Measurements from ENCODE around the gene IQUB.

DNA sequence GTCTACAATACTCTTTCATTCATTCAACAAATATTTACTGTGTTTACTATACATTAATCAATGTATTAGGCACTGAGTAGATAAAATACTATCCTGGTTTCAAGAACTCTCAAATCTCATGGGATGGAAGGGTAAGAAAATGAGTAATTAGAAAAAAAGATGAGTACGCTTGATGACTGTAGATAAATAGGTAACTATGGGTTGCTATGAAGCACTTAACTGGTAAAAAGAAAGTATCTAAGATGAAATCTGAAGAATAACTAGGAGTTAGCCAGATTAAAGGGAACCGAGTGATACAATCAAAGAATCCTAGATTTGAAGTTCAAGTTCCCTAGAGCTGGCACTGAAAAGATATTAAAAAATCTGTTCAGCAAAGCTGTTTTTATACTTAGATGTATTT is 62.1 kb downstream of the IQUB start:
- TF ChIP-seq POLR2A (IDR thresholded peaks at IDR 0.05; ENCODE audit: low read length) (no peak), GATA1 (IDR thresholded peaks at IDR 0.05; ENCODE audit: low read depth, low read length) (no peak)
